ENCODE results near the gene ERH. TPM values are rescaled to one million over a fixed set of nuclear protein-coding genes. Genes with fewer than 3 reads are reported as not detected.

Gene ERH
- total and polyA plus RNA-seq, 10 of the 15 experiments (the other 5 are each of a cell fraction or from before 2014, with no cell fraction given) = 255 to 852 (median 382) TPM

DNA sequence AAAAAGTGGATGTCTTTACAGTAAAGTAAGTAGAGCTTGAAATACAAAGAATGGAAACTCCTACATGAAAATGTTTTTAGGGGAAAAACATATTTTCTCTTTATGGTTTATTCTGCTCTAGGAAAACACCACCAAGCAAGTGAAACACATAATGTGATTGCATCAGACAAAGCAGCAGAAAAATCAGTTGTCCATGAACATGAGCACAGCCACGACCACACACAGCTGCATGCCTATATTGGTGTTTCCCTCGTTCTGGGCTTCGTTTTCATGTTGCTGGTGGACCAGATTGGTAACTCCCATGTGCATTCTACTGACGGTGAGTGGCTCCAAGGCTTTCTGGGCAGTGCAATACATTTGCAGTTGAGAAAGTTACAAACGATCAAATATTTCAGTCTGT lies 43.8 kb upstream of the ERH start (continued):
- TF ChIP-seq, protein P1, sequence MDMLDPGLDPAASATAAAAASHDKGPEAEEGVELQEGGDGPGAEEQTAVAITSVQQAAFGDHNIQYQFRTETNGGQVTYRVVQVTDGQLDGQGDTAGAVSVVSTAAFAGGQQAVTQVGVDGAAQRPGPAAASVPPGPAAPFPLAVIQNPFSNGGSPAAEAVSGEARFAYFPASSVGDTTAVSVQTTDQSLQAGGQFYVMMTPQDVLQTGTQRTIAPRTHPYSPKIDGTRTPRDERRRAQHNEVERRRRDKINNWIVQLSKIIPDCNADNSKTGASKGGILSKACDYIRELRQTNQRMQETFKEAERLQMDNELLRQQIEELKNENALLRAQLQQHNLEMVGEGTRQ (IDR thresholded peaks at IDR 0.05; ENCODE audit: borderline replicate concordance, low read depth, low read length) = no peak
- TF ChIP-seq IKZF2 (IDR thresholded peaks at IDR 0.05) (peak; percentile 31 to 48; a peak in 2 of 4 replicates), TBL1XR1 (IDR thresholded peaks at IDR 0.05; ENCODE audit: low read depth, low read length) (no peak; the same call in 1 of the 2 replicates), RAD51 (IDR thresholded peaks at IDR 0.05) (no peak), CHD2 (IDR thresholded peaks at IDR 0.05; ENCODE audit: borderline replicate concordance, low read depth, low read length) (no peak), TAF1 (IDR thresholded peaks at IDR 0.05; ENCODE audit: borderline replicate concordance, low read depth, low read length) (no peak), WRNIP1 (IDR thresholded peaks at IDR 0.05; ENCODE audit: borderline replicate concordance, low read depth, low read length) (no peak), YBX1 (IDR thresholded peaks at IDR 0.05) (no peak), CEBPB (IDR thresholded peaks at IDR 0.05; ENCODE audit: borderline replicate concordance in 1 of 2, low read depth in 2 of 2, low read length in 2 of 2) (peak in 1 of 2 experiments; percentile 66; a peak in 1 of 4 replicates), KLF5 (IDR thresholded peaks at IDR 0.05; ENCODE audit: partially characterized antibody) (no peak), RB1 (IDR thresholded peaks at IDR 0.05; ENCODE audit: borderline replicate concordance) (no peak), HCFC1 (IDR thresholded peaks at IDR 0.05; ENCODE audit: low read length) (no peak), MEF2B (IDR thresholded peaks at IDR 0.05; ENCODE audit: partially characterized antibody, poor library complexity, severe bottlenecking) (no peak), NFIC (IDR thresholded peaks at IDR 0.05; ENCODE audit: low read depth, low read length) (peak; percentile 68; the same call in 1 of the 2 replicates)
- TF ChIP-seq, protein P2, sequence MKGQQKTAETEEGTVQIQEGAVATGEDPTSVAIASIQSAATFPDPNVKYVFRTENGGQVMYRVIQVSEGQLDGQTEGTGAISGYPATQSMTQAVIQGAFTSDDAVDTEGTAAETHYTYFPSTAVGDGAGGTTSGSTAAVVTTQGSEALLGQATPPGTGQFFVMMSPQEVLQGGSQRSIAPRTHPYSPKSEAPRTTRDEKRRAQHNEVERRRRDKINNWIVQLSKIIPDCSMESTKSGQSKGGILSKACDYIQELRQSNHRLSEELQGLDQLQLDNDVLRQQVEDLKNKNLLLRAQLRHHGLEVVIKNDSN (IDR thresholded peaks at IDR 0.05; ENCODE audit: borderline replicate concordance, extremely low read length, insufficient read depth, low read depth, low read length) = no peak
- TF ChIP-seq, protein P3, sequence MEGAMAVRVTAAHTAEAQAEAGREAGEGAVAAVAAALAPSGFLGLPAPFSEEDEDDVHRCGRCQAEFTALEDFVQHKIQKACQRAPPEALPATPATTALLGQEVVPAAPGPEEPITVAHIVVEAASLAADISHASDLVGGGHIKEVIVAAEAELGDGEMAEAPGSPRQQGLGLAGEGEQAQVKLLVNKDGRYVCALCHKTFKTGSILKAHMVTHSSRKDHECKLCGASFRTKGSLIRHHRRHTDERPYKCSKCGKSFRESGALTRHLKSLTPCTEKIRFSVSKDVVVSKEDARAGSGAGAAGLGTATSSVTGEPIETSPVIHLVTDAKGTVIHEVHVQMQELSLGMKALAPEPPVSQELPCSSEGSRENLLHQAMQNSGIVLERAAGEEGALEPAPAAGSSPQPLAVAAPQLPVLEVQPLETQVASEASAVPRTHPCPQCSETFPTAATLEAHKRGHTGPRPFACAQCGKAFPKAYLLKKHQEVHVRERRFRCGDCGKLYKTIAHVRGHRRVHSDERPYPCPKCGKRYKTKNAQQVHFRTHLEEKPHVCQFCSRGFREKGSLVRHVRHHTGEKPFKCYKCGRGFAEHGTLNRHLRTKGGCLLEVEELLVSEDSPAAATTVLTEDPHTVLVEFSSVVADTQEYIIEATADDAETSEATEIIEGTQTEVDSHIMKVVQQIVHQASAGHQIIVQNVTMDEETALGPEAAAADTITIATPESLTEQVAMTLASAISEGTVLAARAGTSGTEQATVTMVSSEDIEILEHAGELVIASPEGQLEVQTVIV (IDR thresholded peaks at IDR 0.05; ENCODE audit: borderline replicate concordance, partially characterized antibody) = no peak
- TF ChIP-seq, protein P4, sequence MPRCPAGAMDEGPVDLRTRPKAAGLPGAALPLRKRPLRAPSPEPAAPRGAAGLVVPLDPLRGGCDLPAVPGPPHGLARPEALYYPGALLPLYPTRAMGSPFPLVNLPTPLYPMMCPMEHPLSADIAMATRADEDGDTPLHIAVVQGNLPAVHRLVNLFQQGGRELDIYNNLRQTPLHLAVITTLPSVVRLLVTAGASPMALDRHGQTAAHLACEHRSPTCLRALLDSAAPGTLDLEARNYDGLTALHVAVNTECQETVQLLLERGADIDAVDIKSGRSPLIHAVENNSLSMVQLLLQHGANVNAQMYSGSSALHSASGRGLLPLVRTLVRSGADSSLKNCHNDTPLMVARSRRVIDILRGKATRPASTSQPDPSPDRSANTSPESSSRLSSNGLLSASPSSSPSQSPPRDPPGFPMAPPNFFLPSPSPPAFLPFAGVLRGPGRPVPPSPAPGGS (IDR thresholded peaks at IDR 0.05; ENCODE audit: borderline replicate concordance, insufficient read depth, low read depth, low read length, poor library complexity, severe bottlenecking) = peak; percentile 34
- TF ChIP-seq, protein P5, sequence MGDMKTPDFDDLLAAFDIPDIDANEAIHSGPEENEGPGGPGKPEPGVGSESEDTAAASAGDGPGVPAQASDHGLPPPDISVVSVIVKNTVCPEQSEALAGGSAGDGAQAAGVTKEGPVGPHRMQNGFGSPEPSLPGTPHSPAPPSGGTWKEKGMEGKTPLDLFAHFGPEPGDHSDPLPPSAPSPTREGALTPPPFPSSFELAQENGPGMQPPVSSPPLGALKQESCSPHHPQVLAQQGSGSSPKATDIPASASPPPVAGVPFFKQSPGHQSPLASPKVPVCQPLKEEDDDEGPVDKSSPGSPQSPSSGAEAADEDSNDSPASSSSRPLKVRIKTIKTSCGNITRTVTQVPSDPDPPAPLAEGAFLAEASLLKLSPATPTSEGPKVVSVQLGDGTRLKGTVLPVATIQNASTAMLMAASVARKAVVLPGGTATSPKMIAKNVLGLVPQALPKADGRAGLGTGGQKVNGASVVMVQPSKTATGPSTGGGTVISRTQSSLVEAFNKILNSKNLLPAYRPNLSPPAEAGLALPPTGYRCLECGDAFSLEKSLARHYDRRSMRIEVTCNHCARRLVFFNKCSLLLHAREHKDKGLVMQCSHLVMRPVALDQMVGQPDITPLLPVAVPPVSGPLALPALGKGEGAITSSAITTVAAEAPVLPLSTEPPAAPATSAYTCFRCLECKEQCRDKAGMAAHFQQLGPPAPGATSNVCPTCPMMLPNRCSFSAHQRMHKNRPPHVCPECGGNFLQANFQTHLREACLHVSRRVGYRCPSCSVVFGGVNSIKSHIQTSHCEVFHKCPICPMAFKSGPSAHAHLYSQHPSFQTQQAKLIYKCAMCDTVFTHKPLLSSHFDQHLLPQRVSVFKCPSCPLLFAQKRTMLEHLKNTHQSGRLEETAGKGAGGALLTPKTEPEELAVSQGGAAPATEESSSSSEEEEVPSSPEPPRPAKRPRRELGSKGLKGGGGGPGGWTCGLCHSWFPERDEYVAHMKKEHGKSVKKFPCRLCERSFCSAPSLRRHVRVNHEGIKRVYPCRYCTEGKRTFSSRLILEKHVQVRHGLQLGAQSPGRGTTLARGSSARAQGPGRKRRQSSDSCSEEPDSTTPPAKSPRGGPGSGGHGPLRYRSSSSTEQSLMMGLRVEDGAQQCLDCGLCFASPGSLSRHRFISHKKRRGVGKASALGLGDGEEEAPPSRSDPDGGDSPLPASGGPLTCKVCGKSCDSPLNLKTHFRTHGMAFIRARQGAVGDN (IDR thresholded peaks at IDR 0.05) = peak; percentile 70
- TF ChIP-seq, protein P6, sequence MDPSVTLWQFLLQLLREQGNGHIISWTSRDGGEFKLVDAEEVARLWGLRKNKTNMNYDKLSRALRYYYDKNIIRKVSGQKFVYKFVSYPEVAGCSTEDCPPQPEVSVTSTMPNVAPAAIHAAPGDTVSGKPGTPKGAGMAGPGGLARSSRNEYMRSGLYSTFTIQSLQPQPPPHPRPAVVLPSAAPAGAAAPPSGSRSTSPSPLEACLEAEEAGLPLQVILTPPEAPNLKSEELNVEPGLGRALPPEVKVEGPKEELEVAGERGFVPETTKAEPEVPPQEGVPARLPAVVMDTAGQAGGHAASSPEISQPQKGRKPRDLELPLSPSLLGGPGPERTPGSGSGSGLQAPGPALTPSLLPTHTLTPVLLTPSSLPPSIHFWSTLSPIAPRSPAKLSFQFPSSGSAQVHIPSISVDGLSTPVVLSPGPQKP (IDR thresholded peaks at IDR 0.05; ENCODE audit: low read depth, low read length) = no peak
